Smooth muscle cell (in vitro differentiated cells): Measurements from ENCODE around the gene MADD. TPM values are rescaled to one million over a fixed set of nuclear protein-coding genes. Genes with fewer than 3 reads are reported as not detected.
A peak's percentile ranks its signal among the peaks of the same experiment; 100 is the strongest.

Experiments
- DNase-seq: peaks from one replicate; lab custom pipeline; 2025; ENCODE audit not compliant: unreplicated experiment; lab: John Stamatoyannopoulos, UW
- H2AFZ ChIP-seq: fragments of 200-600 bp; sonication (generic); 2 replicates; pipeline ENCODE4 v1.6.0; 2016; ENCODE audit warnings: antibody characterized with exemption, low read depth, mild to moderate bottlenecking
- H3F3A ChIP-seq: fragments of 200-600 bp; sonication (generic); 2 replicates; pipeline ENCODE4 v1.6.0; 2017; ENCODE audit warnings: antibody characterized with exemption, low read depth
- H3K27ac ChIP-seq: fragments of 200-600 bp; sonication (generic); 2 replicates; pipeline ENCODE4 v1.5.1; 2016; ENCODE audit warnings: low read depth, mild to moderate bottlenecking
- H3K27me3 ChIP-seq: fragments of 200-600 bp; sonication (generic); 2 replicates; pipeline ENCODE4 v1.6.1; 2016; ENCODE audit warnings: low read depth, mild to moderate bottlenecking
- H3K36me3 ChIP-seq: fragments of 200-600 bp; sonication (generic); 2 replicates; pipeline ENCODE4 v1.5.1; 2016; ENCODE audit warnings: low read depth
- H3K4me1 ChIP-seq: fragments of 200-600 bp; sonication (generic); 2 replicates; pipeline ENCODE4 v1.5.1; 2016; ENCODE audit warnings: low read depth
- H3K4me2 ChIP-seq: fragments of 200-600 bp; sonication (generic); 2 replicates; pipeline ENCODE4 v1.6.0; 2016; ENCODE audit warnings: mild to moderate bottlenecking
- H3K4me3 ChIP-seq: fragments of 200-600 bp; sonication (generic); 2 replicates; pipeline ENCODE4 v1.5.1; 2016; ENCODE audit warnings: mild to moderate bottlenecking
- H3K79me2 ChIP-seq: fragments of 200-600 bp; sonication (generic); 2 replicates; pipeline ENCODE4 v1.6.0; 2016; ENCODE audit warnings: low read depth, mild to moderate bottlenecking
- H3K9ac ChIP-seq: fragments of 200-600 bp; sonication (generic); 2 replicates; pipeline ENCODE4 v1.6.0; 2016; ENCODE audit warnings: low read depth
- H3K9me3 ChIP-seq: fragments of 200-600 bp; sonication (generic); replicated peaks from 2 replicates; pipeline ENCODE4 v1.5.1; 2016; ENCODE audit warnings: low read depth
- H4K20me1 ChIP-seq: fragments of 200-600 bp; sonication (generic); 2 replicates; pipeline ENCODE4 v1.6.0; 2016; ENCODE audit warnings: low read depth
- CTCF ChIP-seq: fragments of 200-600 bp; sonication (generic); IDR thresholded peaks from 2 replicates; pipeline ENCODE4 v1.5.1; 2017; ENCODE audit warnings: borderline replicate concordance, mild to moderate bottlenecking, antibody characterized with exemption; ENCODE audit not compliant: insufficient read depth, poor library complexity, severe bottlenecking
- WGBS: methylation state at CpG from one replicate; pipeline ENCODE4 v1.1.7; 2016; ENCODE audit warnings: low lambda C conversion rate; 5-methylcytosine and 5-hydroxymethylcytosine counted together
- polyA plus RNA-seq: library from polyadenylated mRNA; unstranded; fragments of >200 nt; fragmentation: Nextera tagmentation; extraction: Ambion mirVana; gene quantifications from 2 replicates; pipeline ENCODE4 v1.2.1, GENCODE V29; 2016
- total RNA-seq: library from RNA; depleted of rRNA; stranded (reverse); fragments of >200 nt; gene quantifications from 2 replicates; pipeline ENCODE4 v1.2.3, GENCODE V29; 2014

The MADD gene
- total and polyA plus RNA-seq, 2 experiments from 2014 or later, result 13.1 to 24.2 TPM

DNA sequence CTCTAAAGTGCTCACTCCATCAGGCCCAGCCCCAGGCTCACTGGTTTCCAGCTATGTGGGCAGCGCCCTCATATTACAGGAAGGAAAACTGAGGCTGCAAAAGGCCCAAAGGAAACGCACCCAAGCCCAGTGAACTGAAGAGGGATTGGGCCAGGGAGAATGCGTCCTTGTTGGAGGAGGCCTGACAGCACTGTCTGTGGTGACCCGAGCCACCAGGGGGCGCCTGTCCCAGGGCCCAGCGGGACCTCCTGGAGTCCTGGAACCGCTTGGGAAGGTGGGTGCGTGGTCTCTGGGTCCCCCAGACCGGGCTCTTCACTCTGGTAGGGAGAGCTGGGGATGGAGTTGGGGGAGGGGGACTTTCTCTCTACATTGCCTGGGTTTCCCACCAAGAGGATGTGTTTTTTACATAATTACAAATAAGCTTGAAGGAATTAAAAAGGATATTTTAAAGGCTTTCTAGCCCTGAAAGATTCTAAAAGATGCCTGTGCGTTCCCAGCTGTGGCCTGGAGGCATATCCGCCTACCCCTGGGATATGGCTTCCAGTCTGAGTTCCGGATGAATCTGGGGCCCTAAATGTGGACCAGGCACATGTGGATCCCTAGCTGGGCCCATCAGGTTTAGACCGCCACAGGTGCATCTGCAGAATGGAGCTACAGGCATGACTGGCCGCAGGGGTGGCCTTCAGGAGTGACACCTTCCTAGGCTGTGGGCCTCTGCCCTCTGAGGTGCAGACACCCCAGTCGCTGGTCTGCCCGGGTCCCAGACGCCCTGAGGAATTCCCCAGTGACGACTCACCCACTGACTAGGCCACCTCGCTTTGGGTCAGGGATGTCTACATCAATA, 104.2 kb downstream of the MADD start:
- no peaks in the 10 kb centered on the region for H3K27me3 ChIP-seq
- H3K79me2 ChIP-seq, result no peaks in the 10 kb centered on the region
- WGBS, result 41% methylated on average over 19 of the region's 19 CpGs
- H3K4me3 ChIP-seq, result no peak overlapping the region
- no peak overlapping the region for H2AFZ ChIP-seq
- TF ChIP-seq CTCF, result peak; percentile 96
- H3K9ac ChIP-seq, result no peak overlapping the region
- H3K36me3 ChIP-seq, result no peaks in the 10 kb centered on the region
- H3K4me1 ChIP-seq, result no peaks in the 10 kb centered on the region
- H4K20me1 ChIP-seq, result no peaks in the 10 kb centered on the region
- H3K4me2 ChIP-seq, result no peak overlapping the region
- H3K27ac ChIP-seq, result no peak overlapping the region
- no peaks in the 10 kb centered on the region for H3K9me3 ChIP-seq
- no peaks in the 10 kb centered on the region for H3F3A ChIP-seq
- DNase-seq, result peak; percentile 56

DNA sequence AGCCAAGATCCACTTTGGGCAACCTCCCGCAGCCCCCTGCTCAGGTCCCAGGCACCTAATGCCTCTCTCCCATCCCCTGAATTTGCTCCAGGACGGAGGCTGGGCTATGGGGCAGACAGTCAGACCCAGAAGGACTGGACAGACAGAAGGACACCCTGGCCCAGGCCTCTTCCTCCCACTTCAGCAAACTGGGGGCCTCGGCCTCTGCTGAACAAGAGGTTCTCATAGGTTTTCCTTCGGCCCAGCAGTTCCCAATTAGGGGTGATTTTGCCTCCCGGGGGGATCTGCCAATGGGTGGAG, 104.7 kb downstream of the MADD start:
- H3K9me3 ChIP-seq, result no peaks in the 10 kb centered on the region
- no peaks in the 10 kb centered on the region for H3K4me1 ChIP-seq
- H3K27ac ChIP-seq, result no peak overlapping the region
- TF ChIP-seq CTCF, result no peak
- no peak overlapping the region for H2AFZ ChIP-seq
- 88% methylated on average over 5 of the region's 5 CpGs for WGBS
- no peak overlapping the region for H3K4me3 ChIP-seq
- no peak overlapping the region for H3K9ac ChIP-seq
- H4K20me1 ChIP-seq, result no peaks in the 10 kb centered on the region
- no peak for DNase-seq
- H3K79me2 ChIP-seq, result no peaks in the 10 kb centered on the region
- H3K36me3 ChIP-seq, result no peaks in the 10 kb centered on the region
- H3K4me2 ChIP-seq, result no peak overlapping the region
- no peaks in the 10 kb centered on the region for H3F3A ChIP-seq
- no peaks in the 10 kb centered on the region for H3K27me3 ChIP-seq

GRCh38 chr11:47375020-47375419, 105.1 kb downstream of the MADD start:
- Histone ChIP-seq H3K27me3 (no peaks in the 10 kb centered on the region), H4K20me1 (no peaks in the 10 kb centered on the region), H3K4me3 (no peak overlapping the region), H3K9me3 (no peaks in the 10 kb centered on the region), H3K79me2 (no peaks in the 10 kb centered on the region), H3K27ac (no peak overlapping the region), H3K36me3 (no peaks in the 10 kb centered on the region), H3K4me2 (no peak overlapping the region), H3K4me1 (no peaks in the 10 kb centered on the region), H3F3A (no peaks in the 10 kb centered on the region), H2AFZ (no peak overlapping the region), H3K9ac (no peak overlapping the region)
- DNase-seq, result no peak
- 94% methylated on average over 8 of the region's 8 CpGs for WGBS
- no peak for TF ChIP-seq CTCF

DNA sequence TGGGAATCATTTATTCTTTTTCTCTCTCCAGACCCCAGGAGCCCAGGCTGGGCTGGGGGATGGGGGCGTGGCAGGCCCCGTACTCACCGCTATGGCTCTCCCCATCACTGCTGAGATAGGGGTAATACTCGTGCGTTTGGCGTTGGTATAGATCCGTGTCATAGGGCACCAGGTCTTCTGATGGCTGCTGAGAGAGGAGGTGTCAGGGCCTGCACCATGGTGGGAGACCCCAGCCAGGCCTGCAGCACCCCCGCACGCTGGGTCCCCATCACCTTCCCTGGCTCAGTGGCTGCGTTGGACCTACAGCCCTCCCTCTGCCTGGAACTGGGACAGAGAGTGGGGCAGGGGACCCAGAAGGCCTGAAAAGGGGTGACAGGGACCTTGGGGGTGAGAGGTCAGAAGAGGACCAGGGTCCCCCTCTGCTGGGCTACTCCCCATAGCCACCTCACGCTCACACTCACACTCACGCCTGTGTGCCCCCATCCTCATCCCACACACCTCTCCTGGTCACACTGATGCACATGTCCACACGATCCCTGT, 105.7 kb downstream of the MADD start:
- DNase-seq, result no peak
- Histone ChIP-seq H4K20me1 (no peaks in the 10 kb centered on the region), H3F3A (no peaks in the 10 kb centered on the region), H3K9ac (no peak overlapping the region), H3K4me3 (no peak overlapping the region), H3K9me3 (no peaks in the 10 kb centered on the region), H3K27me3 (no peaks in the 10 kb centered on the region), H3K36me3 (no peaks in the 10 kb centered on the region), H3K79me2 (no peaks in the 10 kb centered on the region), H2AFZ (no peak overlapping the region), H3K4me2 (no peak overlapping the region), H3K4me1 (no peaks in the 10 kb centered on the region), H3K27ac (no peak overlapping the region)
- TF ChIP-seq CTCF, result no peak
- WGBS, result 91% methylated on average over 12 of the region's 13 CpGs
